Ovary (tissue), 9 donors: ENCODE measurements around the gene IL10. TPM values are rescaled to one million over a fixed set of nuclear protein-coding genes. Genes with fewer than 3 reads are reported as not detected.

Experiments
- DNase-seq, 5 donors: peaks; one replicate each; pipeline ENCODE4 v3.0.0-alpha.2; 2019 to 2020
- H3K27ac ChIP-seq, 2 donors: fragments of 200-600 bp; one replicate each; pipeline versions ENCODE4 v1.5.1 to v1.8.0; 2019 to 2022
- H3K27me3 ChIP-seq: fragments of 200-600 bp; one replicate; pipeline ENCODE4 v1.8.0; 2022
- H3K36me3 ChIP-seq: fragments of 200-600 bp; sonication (generic); one replicate; pipeline ENCODE4 v1.5.1; 2019
- H3K4me1 ChIP-seq: one replicate; pipeline ENCODE4 v1.8.1; 2013; ENCODE audit warnings: mild to moderate bottlenecking, moderate library complexity; ENCODE audit not compliant: insufficient read depth
- H3K4me3 ChIP-seq: fragments of 200-600 bp; sonication (generic); one replicate; pipeline ENCODE4 v1.5.1; 2017
- H3K9me3 ChIP-seq, 2 donors: fragments of 200-600 bp in 1 of 2; sonication (generic) in 1 of 2; one replicate each; pipeline versions ENCODE4 v1.5.1 to v1.8.1; 2013 to 2019; ENCODE audit warnings: mild to moderate bottlenecking in 1 of 2, moderate library complexity in 1 of 2
- EP300 ChIP-seq: sonication (generic); formaldehyde crosslinking; IDR thresholded peaks from one replicate; pipeline ENCODE4 v1.6.1; 2017; ENCODE audit warnings: antibody characterized with exemption
- POLR2A ChIP-seq: fragments of 450-650 bp; IDR thresholded peaks from one replicate; pipeline ENCODE4 v1.6.1; 2017; ENCODE audit warnings: antibody characterized with exemption, mild to moderate bottlenecking, moderate library complexity
- WGBS, 3 donors: extraction: QIAGEN DNeasy Blood & Tissue Kit in 1 of 3; methylation state at CpG; one replicate each; pipeline versions ENCODE4 v1.1.5 to v1.1.7; 2013 to 2017; 5-methylcytosine and 5-hydroxymethylcytosine counted together
- intact Hi-C, 4 donors: fragments of 100-400 bp; cut with DNase I; formaldehyde crosslinking; loops; one replicate each; pipeline versions ENCODE4 v1.11.0 to v1.15.1; 2022 to 2023
- polyA plus RNA-seq, 2 donors: library from polyadenylated mRNA; stranded (reverse); fragments of 200-250 nt in 1 of 2; fragments of 350-450 nt in 1 of 2; fragmentation: Illumina TruSeq in 1 of 2; extraction: RNeasy Lipid Tissue Mini Kit (QIAGEN cat#74804) in 1 of 2; gene quantifications; one replicate each; pipeline ENCODE4 v1.2.3, GENCODE V29; 2013 to 2014
- total RNA-seq, 7 donors: library from RNA; depleted of rRNA in 2 of 7; stranded (reverse); fragments of >200 nt in 2 of 7; fragmentation: NEBNext Ultra II Directional in 3 of 7; extraction: Animal tissue kit (Norgen Biotek cat#: 25700) in 3 of 7; gene quantifications; one replicate each; pipeline versions ENCODE4 v1.1.0 to v1.2.4, GENCODE V29; 2016 to 2023
- TF ChIP-seq, protein P1 (sequence below), 3 donors: fragments of 450-650 bp in 2 of 3; fragments of 200-600 bp in 1 of 3; IDR thresholded peaks; one replicate each; pipeline versions ENCODE4 v1.5.1 to v1.8.0; 2016 to 2022; ENCODE audit warnings: antibody characterized with exemption in 3 of 3, mild to moderate bottlenecking in 1 of 3
- donor health status: DM: no; HTN: no; CAD: no; lungs with moderate emphysema.
- donor health status: DM: no; HTN: no; CAD: no.
- donor health status: Bipolar disorder and iron deficiency.
- donor health status: DM: yes; HTN: yes; CAD: no.
- donor health status: DM: no; HTN: no; CAD: no.
- donor health status: DM: yes; HTN: yes; CAD: no.

IL10 gene
- total and polyA plus RNA-seq, 9 donors, result 0.25 to 4.0 (median 1.4) TPM; not detected in 1

DNA sequence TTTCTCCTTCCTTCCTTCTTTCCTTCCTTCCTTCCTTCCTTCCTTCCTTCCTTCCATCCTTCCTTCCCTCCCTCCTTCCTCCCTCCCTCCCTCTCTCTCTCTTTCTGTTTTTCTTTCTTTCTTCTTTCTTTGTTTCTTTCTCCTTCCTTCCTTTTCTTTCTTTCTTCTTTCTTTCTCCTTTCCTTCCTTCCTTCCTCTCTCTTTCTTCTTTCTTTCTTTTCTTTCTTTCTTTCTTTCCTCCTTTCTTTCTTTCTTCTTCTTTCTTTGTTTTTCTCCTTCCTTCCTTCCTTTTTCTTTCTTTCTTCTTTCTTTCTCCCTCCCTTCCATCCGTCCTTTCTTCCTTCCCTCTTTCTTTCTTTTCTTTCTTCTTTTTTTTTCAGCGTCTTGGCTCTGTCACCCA lies 19.8 kb downstream of the IL10 start:
- no peak for DNase-seq
- Histone ChIP-seq H3K4me3 (no peak overlapping the region), H3K36me3 (no peaks in the 10 kb centered on the region), H3K4me1 (no peaks in the 10 kb centered on the region), H3K27me3 (no peaks in the 10 kb centered on the region), H3K27ac (no peak overlapping the region), H3K9me3 (no peaks in the 10 kb centered on the region)
- 91 to 94% (median 93%) methylated on average over 2 of the region's 2 CpGs for WGBS, 3 donors
- intact Hi-C loops, result no loop called here
- TF ChIP-seq, protein P1, sequence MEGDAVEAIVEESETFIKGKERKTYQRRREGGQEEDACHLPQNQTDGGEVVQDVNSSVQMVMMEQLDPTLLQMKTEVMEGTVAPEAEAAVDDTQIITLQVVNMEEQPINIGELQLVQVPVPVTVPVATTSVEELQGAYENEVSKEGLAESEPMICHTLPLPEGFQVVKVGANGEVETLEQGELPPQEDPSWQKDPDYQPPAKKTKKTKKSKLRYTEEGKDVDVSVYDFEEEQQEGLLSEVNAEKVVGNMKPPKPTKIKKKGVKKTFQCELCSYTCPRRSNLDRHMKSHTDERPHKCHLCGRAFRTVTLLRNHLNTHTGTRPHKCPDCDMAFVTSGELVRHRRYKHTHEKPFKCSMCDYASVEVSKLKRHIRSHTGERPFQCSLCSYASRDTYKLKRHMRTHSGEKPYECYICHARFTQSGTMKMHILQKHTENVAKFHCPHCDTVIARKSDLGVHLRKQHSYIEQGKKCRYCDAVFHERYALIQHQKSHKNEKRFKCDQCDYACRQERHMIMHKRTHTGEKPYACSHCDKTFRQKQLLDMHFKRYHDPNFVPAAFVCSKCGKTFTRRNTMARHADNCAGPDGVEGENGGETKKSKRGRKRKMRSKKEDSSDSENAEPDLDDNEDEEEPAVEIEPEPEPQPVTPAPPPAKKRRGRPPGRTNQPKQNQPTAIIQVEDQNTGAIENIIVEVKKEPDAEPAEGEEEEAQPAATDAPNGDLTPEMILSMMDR (IDR thresholded peaks at IDR 0.05), result no peak
- TF ChIP-seq POLR2A (no peak), EP300 (no peak)

DNA sequence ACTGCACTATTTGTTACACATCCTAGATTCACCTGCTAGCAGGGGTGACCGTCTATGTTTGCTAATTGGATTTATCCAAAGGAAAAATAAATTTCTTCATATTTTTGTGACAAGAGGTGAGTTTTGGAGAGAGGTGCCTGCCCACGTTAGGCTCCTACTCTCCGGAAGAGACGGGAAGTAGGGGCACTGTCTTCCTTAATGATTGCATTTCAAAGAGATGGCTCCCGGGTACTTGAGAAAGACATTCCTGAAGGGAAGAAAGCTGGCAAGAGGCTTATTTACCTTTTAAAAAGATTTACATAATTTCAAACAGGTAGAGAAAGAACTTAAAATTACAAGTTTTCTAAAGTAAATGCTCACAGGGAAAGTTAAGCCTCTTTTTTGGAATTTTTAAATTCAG lies 20.4 kb downstream of the IL10 start:
- no peak overlapping the region for H3K27ac ChIP-seq
- no peaks in the 10 kb centered on the region for H3K36me3 ChIP-seq
- TF ChIP-seq EP300 (no peak), POLR2A (no peak)
- TF ChIP-seq, protein P1 (IDR thresholded peaks at IDR 0.05), result no peak
- no peaks in the 10 kb centered on the region for H3K4me1 ChIP-seq
- intact Hi-C loops, result no loop called here
- WGBS, 3 donors, result 80 to 87% (median 82%) methylated on average over 5 of the region's 5 CpGs
- H3K4me3 ChIP-seq, result no peak overlapping the region
- H3K27me3 ChIP-seq, result no peaks in the 10 kb centered on the region
- no peaks in the 10 kb centered on the region for H3K9me3 ChIP-seq
- no peak for DNase-seq

DNA sequence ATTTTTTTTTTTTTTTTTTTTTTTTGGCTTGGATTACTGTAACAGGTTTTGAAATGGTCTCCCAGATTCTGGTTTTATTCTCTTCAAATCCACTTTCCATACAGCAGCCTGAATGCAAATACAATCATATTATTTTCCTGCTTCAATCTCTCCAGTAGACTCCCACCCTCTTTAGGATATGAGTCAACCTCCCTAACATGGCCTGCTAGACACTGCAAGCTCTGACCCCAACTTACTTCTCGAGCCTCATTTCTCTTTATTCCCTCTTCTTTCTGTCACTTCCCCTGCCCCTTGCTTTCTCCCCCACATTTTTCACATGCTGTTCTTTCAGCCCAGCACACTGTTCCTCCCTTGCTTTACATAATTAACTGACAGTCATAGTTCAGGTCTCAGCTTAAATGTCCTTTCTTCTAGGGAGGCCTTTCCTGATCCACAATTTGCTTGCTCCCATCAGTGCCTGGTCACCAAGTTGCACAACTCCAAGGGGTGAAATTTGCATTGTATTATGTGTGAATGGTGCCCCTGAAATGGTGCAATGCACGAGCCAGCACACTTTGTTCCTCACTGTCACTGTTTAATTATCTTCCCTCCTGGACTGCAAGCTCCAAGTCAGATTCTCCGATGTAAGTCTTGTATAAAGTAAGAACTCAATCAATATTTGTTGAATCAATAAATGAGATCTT lies 23.8 kb downstream of the IL10 start:
- Histone ChIP-seq H3K9me3 (no peaks in the 10 kb centered on the region), H3K4me1 (no peaks in the 10 kb centered on the region), H3K27me3 (no peaks in the 10 kb centered on the region), H3K36me3 (no peaks in the 10 kb centered on the region), H3K27ac (no peak overlapping the region), H3K4me3 (no peak overlapping the region)
- DNase-seq, result no peak
- intact Hi-C loops, result no loop called here
- 68 to 80% (median 76%) methylated on average over 3 of the region's 3 CpGs for WGBS, 3 donors
- no peak for TF ChIP-seq EP300
- TF ChIP-seq, protein P1 (IDR thresholded peaks at IDR 0.05), result no peak
- no peak for TF ChIP-seq POLR2A

DNA sequence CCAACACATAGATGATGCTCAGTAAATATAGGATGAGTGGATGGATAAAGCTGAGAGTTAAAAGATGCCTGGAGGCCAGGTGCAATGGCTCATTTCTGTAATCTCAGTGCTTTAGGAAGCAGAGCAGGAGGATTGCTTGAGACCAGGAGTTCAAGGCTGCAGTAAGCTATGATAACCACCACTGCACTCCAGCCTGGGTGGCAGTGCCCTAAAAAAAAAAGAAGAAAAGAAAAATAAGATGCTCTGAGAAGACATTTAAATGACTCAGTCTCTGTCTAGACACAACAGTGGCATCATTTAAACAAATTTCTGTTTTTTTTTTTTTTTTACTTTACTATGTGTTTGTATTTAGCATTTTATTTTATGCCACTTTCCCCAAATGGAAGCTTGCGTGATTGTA lies 27.0 kb downstream of the IL10 start:
- TF ChIP-seq EP300 (no peak), POLR2A (no peak)
- TF ChIP-seq, protein P1 (IDR thresholded peaks at IDR 0.05), result no peak
- H3K36me3 ChIP-seq, result no peaks in the 10 kb centered on the region
- intact Hi-C loops, result no loop called here
- no peaks in the 10 kb centered on the region for H3K27me3 ChIP-seq
- no peak overlapping the region for H3K27ac ChIP-seq
- WGBS, 3 donors, result 25 to 57% (median 32%) methylated on average over 1 of the region's 1 CpG
- no peaks in the 10 kb centered on the region for H3K4me1 ChIP-seq
- DNase-seq, result no peak
- no peaks in the 10 kb centered on the region for H3K9me3 ChIP-seq
- H3K4me3 ChIP-seq, result no peak overlapping the region
